HepG2 (cell line): ENCODE data around the gene RSPRY1. TPM values are rescaled to one million over a fixed set of nuclear protein-coding genes. Genes with fewer than 3 reads are reported as not detected.

ENCODE experiments used
- ETV6 ChIP-seq: sonication (generic); formaldehyde crosslinking; conservative IDR thresholded peaks from 2 replicates; pipeline ENCODE4 v1.4.0; 2020; ENCODE audit warnings: missing genetic modification reagents
- FLYWCH1 ChIP-seq: sonication (generic); formaldehyde crosslinking; IDR thresholded peaks from 2 replicates; pipeline ENCODE4 v1.8.1; 2023; ENCODE audit warnings: mild to moderate bottlenecking, missing genetic modification reagents
- FOXM1 ChIP-seq: sonication (generic); formaldehyde crosslinking; IDR thresholded peaks from 2 replicates; pipeline ENCODE4 v1.5.0; 2020; ENCODE audit warnings: missing genetic modification reagents
- HDAC1 ChIP-seq: sonication (generic); formaldehyde crosslinking; IDR thresholded peaks from 2 replicates; pipeline ENCODE4 v1.5.1; 2020; ENCODE audit warnings: mild to moderate bottlenecking, missing genetic modification reagents
- HES4 ChIP-seq: sonication (generic); formaldehyde crosslinking; IDR thresholded peaks from 2 replicates; pipeline ENCODE4 v1.9.0; 2021; ENCODE audit warnings: mild to moderate bottlenecking, missing genetic modification reagents, borderline replicate concordance
- MYNN ChIP-seq: sonication (generic); formaldehyde crosslinking; IDR thresholded peaks from 2 replicates; pipeline ENCODE4 v1.4.0; 2020; ENCODE audit warnings: mild to moderate bottlenecking, low read depth, missing genetic modification reagents
- NFRKB ChIP-seq: fragments of 450-650 bp; IDR thresholded peaks from 2 replicates; pipeline ENCODE4 v1.6.1; 2017
- PHF20 ChIP-seq: sonication (generic); formaldehyde crosslinking; IDR thresholded peaks from 2 replicates; pipeline ENCODE4 v1.5.0; 2020; ENCODE audit warnings: mild to moderate bottlenecking, missing genetic modification reagents
- SMAD3 ChIP-seq: sonication (generic); formaldehyde crosslinking; IDR thresholded peaks from 2 replicates; pipeline ENCODE4 v1.4.0; 2020; ENCODE audit warnings: missing genetic modification reagents
- SMARCC2 ChIP-seq: fragments of 450-650 bp; IDR thresholded peaks from 2 replicates; pipeline ENCODE4 v1.6.1; 2017; ENCODE audit warnings: antibody characterized with exemption, mild to moderate bottlenecking
- ZBTB7B ChIP-seq: sonication (generic); formaldehyde crosslinking; IDR thresholded peaks from 2 replicates; pipeline ENCODE4 v1.4.0; 2020; ENCODE audit warnings: missing genetic modification reagents
- ZNF264 ChIP-seq: sonication (generic); formaldehyde crosslinking; IDR thresholded peaks from 2 replicates; pipeline ENCODE4 v1.4.0; 2020; ENCODE audit warnings: missing genetic modification reagents
- ZNF3 ChIP-seq: IDR thresholded peaks from 2 replicates; pipeline ENCODE4 v1.7.0; 2017; ENCODE audit warnings: inconsistent platforms
- ZNF44 ChIP-seq: sonication (generic); formaldehyde crosslinking; IDR thresholded peaks from 2 replicates; pipeline ENCODE4 v1.5.1; 2020; ENCODE audit warnings: mild to moderate bottlenecking, missing genetic modification reagents
- ZNF501 ChIP-seq: sonication (generic); formaldehyde crosslinking; IDR thresholded peaks from 2 replicates; pipeline ENCODE4 v1.5.1; 2020; ENCODE audit warnings: mild to moderate bottlenecking, moderate library complexity, missing genetic modification reagents
- ZNF549 ChIP-seq: sonication (generic); formaldehyde crosslinking; IDR thresholded peaks from 2 replicates; pipeline ENCODE4 v1.5.0; 2020; ENCODE audit warnings: missing genetic modification reagents
- ZNF605 ChIP-seq: sonication (generic); formaldehyde crosslinking; IDR thresholded peaks from 2 replicates; pipeline ENCODE4 v1.8.0; 2022; ENCODE audit warnings: mild to moderate bottlenecking, missing genetic modification reagents
- ZNF746 ChIP-seq: sonication (generic); formaldehyde crosslinking; IDR thresholded peaks from 2 replicates; pipeline ENCODE4 v1.8.0; 2022; ENCODE audit warnings: mild to moderate bottlenecking, missing genetic modification reagents
- ZSCAN20 ChIP-seq: sonication (generic); formaldehyde crosslinking; IDR thresholded peaks from 2 replicates; pipeline ENCODE4 v1.4.0; 2020; ENCODE audit warnings: missing genetic modification reagents, mild to moderate bottlenecking, borderline replicate concordance
- polyA plus RNA-seq, 8 experiments: library from polyadenylated mRNA; depleted of rRNA in 3 of 8; stranded (reverse) in 7 of 8; unstranded in 1 of 8; fragments of >200 nt; fragmentation: Illumina TruSeq in 4 of 8; extraction: Trizol in 4 of 8; gene quantifications; 2 replicates each; pipeline versions ENCODE4 v1.2.1 to v1.2.3, GENCODE V29; 2011 to 2016; ENCODE audit warnings: low read depth in 4 of 8, missing spikeins in 1 of 8, mixed read lengths in 1 of 8; ENCODE audit not compliant: insufficient read depth in 1 of 8
- total RNA-seq, 5 experiments: library from RNA; depleted of rRNA; stranded (reverse); fragments of >200 nt; fragmentation: Illumina TruSeq; extraction: Trizol; gene quantifications; 2 replicates each; pipeline ENCODE4 v1.2.3, GENCODE V29; 2016; ENCODE audit warnings: low read depth in 1 of 5
- TF ChIP-seq, protein P1 (sequence below), 2 experiments: fragments of 450-650 bp in 1 of 2; sonication (generic) in 1 of 2; formaldehyde crosslinking; IDR thresholded peaks; 2 replicates each; pipeline versions ENCODE4 v1.5.0 to v1.8.0; 2020 to 2022; ENCODE audit warnings: mild to moderate bottlenecking in 1 of 2, missing genetic modification reagents in 1 of 2
- TF ChIP-seq, protein P2 (sequence below): sonication (generic); formaldehyde crosslinking; conservative IDR thresholded peaks from 2 replicates; pipeline ENCODE4 v1.8.0; 2022; ENCODE audit warnings: low read depth, missing genetic modification reagents
- TF ChIP-seq, protein P3 (sequence below): IDR thresholded peaks from 2 replicates; pipeline ENCODE4 v1.6.1; 2016; ENCODE audit warnings: low read depth, control low read depth

RSPRY1 gene
- total and polyA plus RNA-seq, 2 of the 13 experiments (the other 11 are each of a cell fraction or from before 2014, with no cell fraction given), result 53.4 to 61.0 TPM

DNA sequence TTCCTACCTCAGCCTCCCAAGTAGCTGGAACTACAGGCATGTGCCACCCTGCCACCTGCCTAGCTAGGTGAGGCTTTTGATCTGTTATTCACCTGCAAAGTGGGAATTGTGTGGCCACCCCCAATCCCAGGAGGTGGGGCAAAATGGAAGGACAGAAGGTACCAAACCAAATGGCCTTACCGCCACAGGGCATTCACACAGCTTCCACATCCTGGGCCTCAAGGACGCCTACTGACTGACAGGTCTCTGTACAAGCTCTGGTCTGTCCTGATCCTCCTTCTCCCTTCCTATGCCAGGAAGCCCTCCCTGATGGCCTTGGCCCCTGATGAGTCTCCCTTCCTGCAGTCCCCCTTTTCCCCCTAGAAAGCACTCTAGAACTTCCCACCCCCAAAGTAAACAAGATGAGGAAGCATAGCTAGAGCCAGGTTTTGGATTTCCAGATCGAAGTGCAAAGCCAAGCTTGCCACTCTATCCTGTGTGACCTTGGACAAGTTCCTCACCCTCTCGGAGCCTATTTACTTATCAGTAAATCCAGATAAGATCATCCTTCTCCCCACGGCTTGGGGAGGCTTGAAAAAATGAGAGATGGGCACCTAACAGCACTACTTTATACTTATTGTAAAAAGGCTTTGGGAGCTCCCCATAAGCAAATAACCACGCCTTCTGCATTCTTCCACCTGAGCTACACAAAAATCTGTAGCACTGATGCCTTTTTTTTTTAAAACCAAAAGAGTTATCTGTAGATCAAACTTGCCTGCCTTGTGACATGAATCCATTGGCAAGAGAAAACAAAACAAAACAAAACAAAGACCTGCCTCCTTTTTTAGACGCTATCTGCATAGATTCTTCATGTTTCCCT is 93.9 kb downstream of the RSPRY1 start (continued):
- no peak for TF ChIP-seq FLYWCH1 (CRISPR knock-in tag)
- peak; percentile 100 for TF ChIP-seq ZNF746 (CRISPR knock-in tag)
- TF ChIP-seq ETV6 (CRISPR knock-in tag), result peak; percentile 98
- TF ChIP-seq FOXM1 (CRISPR knock-in tag), result no peak
- TF ChIP-seq, protein P1, sequence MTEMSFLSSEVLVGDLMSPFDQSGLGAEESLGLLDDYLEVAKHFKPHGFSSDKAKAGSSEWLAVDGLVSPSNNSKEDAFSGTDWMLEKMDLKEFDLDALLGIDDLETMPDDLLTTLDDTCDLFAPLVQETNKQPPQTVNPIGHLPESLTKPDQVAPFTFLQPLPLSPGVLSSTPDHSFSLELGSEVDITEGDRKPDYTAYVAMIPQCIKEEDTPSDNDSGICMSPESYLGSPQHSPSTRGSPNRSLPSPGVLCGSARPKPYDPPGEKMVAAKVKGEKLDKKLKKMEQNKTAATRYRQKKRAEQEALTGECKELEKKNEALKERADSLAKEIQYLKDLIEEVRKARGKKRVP (CRISPR knock-in tag; IDR thresholded peaks at IDR 0.05), result peak in 1 of 2 experiments; percentile 47; a peak in 2 of 4 replicates
- no peak for TF ChIP-seq HES4
- peak; percentile 99 for TF ChIP-seq ZBTB7B
- TF ChIP-seq ZNF3 (CRISPR knock-in tag), result peak; percentile 95
- peak; percentile 81 for TF ChIP-seq ZNF501 (CRISPR knock-in tag)
- 0 out of 2 replicates have a peak, but pooled peaks have one; percentile 68 for TF ChIP-seq MYNN
- TF ChIP-seq, protein P2, sequence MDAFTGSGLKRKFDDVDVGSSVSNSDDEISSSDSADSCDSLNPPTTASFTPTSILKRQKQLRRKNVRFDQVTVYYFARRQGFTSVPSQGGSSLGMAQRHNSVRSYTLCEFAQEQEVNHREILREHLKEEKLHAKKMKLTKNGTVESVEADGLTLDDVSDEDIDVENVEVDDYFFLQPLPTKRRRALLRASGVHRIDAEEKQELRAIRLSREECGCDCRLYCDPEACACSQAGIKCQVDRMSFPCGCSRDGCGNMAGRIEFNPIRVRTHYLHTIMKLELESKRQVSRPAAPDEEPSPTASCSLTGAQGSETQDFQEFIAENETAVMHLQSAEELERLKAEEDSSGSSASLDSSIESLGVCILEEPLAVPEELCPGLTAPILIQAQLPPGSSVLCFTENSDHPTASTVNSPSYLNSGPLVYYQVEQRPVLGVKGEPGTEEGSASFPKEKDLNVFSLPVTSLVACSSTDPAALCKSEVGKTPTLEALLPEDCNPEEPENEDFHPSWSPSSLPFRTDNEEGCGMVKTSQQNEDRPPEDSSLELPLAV (CRISPR knock-in tag), result no peak
- no peak for TF ChIP-seq PHF20 (CRISPR knock-in tag)
- TF ChIP-seq SMAD3 (CRISPR knock-in tag), result no peak; the same call in 1 of the 2 replicates
- TF ChIP-seq SMARCC2, result 0 out of 2 replicates have a peak, but pooled peaks have one; percentile 22
- no peak for TF ChIP-seq ZNF44 (CRISPR knock-in tag)
- no peak for TF ChIP-seq ZSCAN20 (CRISPR knock-in tag)
- TF ChIP-seq, protein P3, sequence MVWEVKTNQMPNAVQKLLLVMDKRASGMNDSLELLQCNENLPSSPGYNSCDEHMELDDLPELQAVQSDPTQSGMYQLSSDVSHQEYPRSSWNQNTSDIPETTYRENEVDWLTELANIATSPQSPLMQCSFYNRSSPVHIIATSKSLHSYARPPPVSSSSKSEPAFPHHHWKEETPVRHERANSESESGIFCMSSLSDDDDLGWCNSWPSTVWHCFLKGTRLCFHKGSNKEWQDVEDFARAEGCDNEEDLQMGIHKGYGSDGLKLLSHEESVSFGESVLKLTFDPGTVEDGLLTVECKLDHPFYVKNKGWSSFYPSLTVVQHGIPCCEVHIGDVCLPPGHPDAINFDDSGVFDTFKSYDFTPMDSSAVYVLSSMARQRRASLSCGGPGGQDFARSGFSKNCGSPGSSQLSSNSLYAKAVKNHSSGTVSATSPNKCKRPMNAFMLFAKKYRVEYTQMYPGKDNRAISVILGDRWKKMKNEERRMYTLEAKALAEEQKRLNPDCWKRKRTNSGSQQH, result no peak; the same call in 1 of the 2 replicates
- no peak for TF ChIP-seq NFRKB
- TF ChIP-seq ZNF549 (CRISPR knock-in tag), result no peak
- TF ChIP-seq ZNF605 (CRISPR knock-in tag), result peak; percentile 98
- 0 out of 2 replicates have a peak, but pooled peaks have one; percentile 48 for TF ChIP-seq ZNF264 (CRISPR knock-in tag)
- peak; percentile 99 for TF ChIP-seq HDAC1 (CRISPR knock-in tag)
